ENCODE measurements around the gene POMGNT1. TPM values are rescaled to one million over a fixed set of nuclear protein-coding genes. Genes with fewer than 3 reads are reported as not detected.
A peak's percentile ranks its signal among the peaks of the same experiment; 100 is the strongest.

POMGNT1 gene
- total and polyA plus RNA-seq, 2 experiments from 2014 or later, result 52.3 to 60.4 TPM

GRCh38 chr1:46183079-46183847 lies 15.0 kb downstream of the POMGNT1 start:
- Histone ChIP-seq H3K4me2 (peak overlapping the region; percentile 51), H3K4me1 (ENCODE audit: insufficient read depth) (peaks cover 42% of the 10 kb centered on the region)
- 55% methylated on average over 8 of the region's 8 CpGs for WGBS (ENCODE audit: low lambda C conversion rate, missing lambda C conversion rate)

GRCh38 chr1:46181343-46182260 lies 16.6 kb downstream of the POMGNT1 start:
- H3K4me3 ChIP-seq, result no peak overlapping the region
- no peaks in the 10 kb centered on the region for H3K36me3 ChIP-seq (replicated peaks; ENCODE audit: insufficient read depth, low read depth)
- H3K27ac ChIP-seq, result peak overlapping the region; percentile 94
- DNase-seq (ENCODE audit: low spot score), result no peak
- 46% methylated on average over 10 of the region's 10 CpGs for WGBS (ENCODE audit: low lambda C conversion rate, missing lambda C conversion rate)
- peaks cover 42% of the 10 kb centered on the region for H3K4me1 ChIP-seq (ENCODE audit: insufficient read depth)
- no peaks in the 10 kb centered on the region for H3K9me3 ChIP-seq (ENCODE audit: low read depth)
- no peaks in the 10 kb centered on the region for H4K20me1 ChIP-seq (ENCODE audit: insufficient read depth, poor library complexity, severe bottlenecking)
- TF ChIP-seq CTCF (IDR thresholded peaks at IDR 0.05; ENCODE audit: poor library complexity) (no peak), EZH2 (IDR thresholded peaks at IDR 0.05; ENCODE audit: borderline replicate concordance) (no peak), EZH2phosphoT487 (IDR thresholded peaks at IDR 0.05; ENCODE audit: low read depth, severe bottlenecking, unreplicated experiment) (no peak)
- H3K27me3 ChIP-seq, result no peaks in the 10 kb centered on the region
- no peaks in the 10 kb centered on the region for H3K9me2 ChIP-seq (replicated peaks; ENCODE audit: insufficient read depth)
- H3K4me2 ChIP-seq, result peak overlapping the region; percentile 51
- no peaks in the 10 kb centered on the region for H3K79me2 ChIP-seq
- H2AFZ ChIP-seq, result no peak overlapping the region

More at GRCh38 chr1:46183079-46183847, 15.0 kb downstream of the POMGNT1 start:
- H2AFZ ChIP-seq, result no peak overlapping the region
- H3K36me3 ChIP-seq (replicated peaks; ENCODE audit: insufficient read depth, low read depth), result no peaks in the 10 kb centered on the region
- H3K27me3 ChIP-seq, result no peaks in the 10 kb centered on the region
- no peaks in the 10 kb centered on the region for H4K20me1 ChIP-seq (ENCODE audit: insufficient read depth, poor library complexity, severe bottlenecking)
- H3K9me3 ChIP-seq (ENCODE audit: low read depth), result no peaks in the 10 kb centered on the region
- peak; percentile 90 for DNase-seq (ENCODE audit: low spot score)
- no peaks in the 10 kb centered on the region for H3K9me2 ChIP-seq (replicated peaks; ENCODE audit: insufficient read depth)
- H3K27ac ChIP-seq, result peak overlapping the region; percentile 94
- TF ChIP-seq EZH2phosphoT487 (IDR thresholded peaks at IDR 0.05; ENCODE audit: low read depth, severe bottlenecking, unreplicated experiment) (no peak), CTCF (IDR thresholded peaks at IDR 0.05; ENCODE audit: poor library complexity) (no peak), EZH2 (IDR thresholded peaks at IDR 0.05; ENCODE audit: borderline replicate concordance) (no peak)
- no peak overlapping the region for H3K4me3 ChIP-seq
- no peaks in the 10 kb centered on the region for H3K79me2 ChIP-seq

GRCh38 chr1:46180082-46180616 lies 18.1 kb downstream of the POMGNT1 start:
- Histone ChIP-seq H4K20me1 (ENCODE audit: insufficient read depth, poor library complexity, severe bottlenecking) (no peaks in the 10 kb centered on the region), H3K4me1 (ENCODE audit: insufficient read depth) (peaks cover 43% of the 10 kb centered on the region), H3K27ac (peak overlapping the region; percentile 94), H3K36me3 (replicated peaks; ENCODE audit: insufficient read depth, low read depth) (no peaks in the 10 kb centered on the region), H3K27me3 (no peaks in the 10 kb centered on the region), H2AFZ (no peak overlapping the region), H3K9me3 (ENCODE audit: low read depth) (no peaks in the 10 kb centered on the region), H3K9me2 (replicated peaks; ENCODE audit: insufficient read depth) (no peaks in the 10 kb centered on the region), H3K4me2 (peak overlapping the region; percentile 51), H3K4me3 (no peak overlapping the region), H3K79me2 (no peaks in the 10 kb centered on the region)
- TF ChIP-seq EZH2phosphoT487 (IDR thresholded peaks at IDR 0.05; ENCODE audit: low read depth, severe bottlenecking, unreplicated experiment), result no peak
- TF ChIP-seq CTCF (IDR thresholded peaks at IDR 0.05; ENCODE audit: poor library complexity), result peak; percentile 20
- TF ChIP-seq EZH2 (IDR thresholded peaks at IDR 0.05; ENCODE audit: borderline replicate concordance), result no peak
- DNase-seq (ENCODE audit: low spot score), result peak; percentile 71
- WGBS (ENCODE audit: low lambda C conversion rate, missing lambda C conversion rate), result 58% methylated on average over 12 of the region's 12 CpGs
